H1 (cell line): ENCODE results near the gene PLEKHB1. TPM values are rescaled to one million over a fixed set of nuclear protein-coding genes. Genes with fewer than 3 reads are reported as not detected.

ENCODE experiments used
- CHD2 ChIP-seq: IDR thresholded peaks from 2 replicates; pipeline ENCODE4 v1.6.1; 2012; ENCODE audit warnings: low read length, improper control_type of control experiment
- FOSL1 ChIP-seq: IDR thresholded peaks from 2 replicates; pipeline ENCODE4 v1.6.1; 2011; ENCODE audit warnings: mild to moderate bottlenecking, low read depth, low read length, moderate library complexity; ENCODE audit not compliant: insufficient read depth
- PHF8 ChIP-seq: fragments of 200-600 bp; sonication (generic); conservative IDR thresholded peaks from 2 replicates; pipeline ENCODE4 v1.7.1; 2012; ENCODE audit warnings: low read depth, mild to moderate bottlenecking, inconsistent platforms, low read length, moderate library complexity
- RAD21 ChIP-seq, 2 experiments: IDR thresholded peaks in 1 of 2; conservative IDR thresholded peaks in 1 of 2; 2 replicates each; pipeline ENCODE4 v1.6.1; 2011; ENCODE audit warnings: low read depth in 2 of 2, low read length in 2 of 2, improper control_type of control experiment in 1 of 2, inconsistent platforms in 1 of 2, mild to moderate bottlenecking in 1 of 2, moderate library complexity in 1 of 2
- TBP ChIP-seq: IDR thresholded peaks from 2 replicates; pipeline ENCODE4 v1.6.1; 2011; ENCODE audit warnings: low read depth, low read length, improper control_type of control experiment
- polyA plus RNA-seq, 7 experiments: library from polyadenylated mRNA; depleted of rRNA in 3 of 7; stranded (reverse) in 5 of 7; unstranded in 2 of 7; fragments of >200 nt in 5 of 7; fragments of 200-250 nt in 2 of 7; gene quantifications; 1 replicate in 5 of 7; 2 replicates in 1 of 7; 4 replicates in 1 of 7; pipeline versions ENCODE4 v1.2.1 to v1.2.3, GENCODE V29; 2011 to 2013; ENCODE audit warnings: missing spikeins in 2 of 7, mixed read lengths in 2 of 7
- total RNA-seq: library from RNA; stranded (reverse); fragmentation: NEBNext Ultra II Directional; extraction: Animal tissue kit (Norgen Biotek cat#: 25700); gene quantifications from 2 replicates; pipeline ENCODE4 v1.2.1, GENCODE V29; 2021

Gene PLEKHB1
- total and polyA plus RNA-seq, 2 of the 8 experiments (the other 6 are each of a cell fraction or from before 2014, with no cell fraction given), result 14.8 to 24.5 TPM

- TF ChIP-seq TBP, result no peak
- no peak for TF ChIP-seq PHF8
- no peak for TF ChIP-seq FOSL1
- no peak for TF ChIP-seq CHD2
- TF ChIP-seq RAD21 (IDR thresholded peaks at IDR 0.05 in 1 of 2, conservative IDR thresholded peaks at IDR 0.05 in 1 of 2; ENCODE audit: low read depth in 2 of 2, low read length in 2 of 2), result no peak
Observed at GRCh38 chr11:73664877-73665276, 18.5 kb downstream of the PLEKHB1 start (continued).
